ENCODE measurements around the gene EXD1.
"Not testable (repeated sequence)": the region's sequence is repeated elsewhere in the genome, so short reads cannot be mapped to it uniquely, and the experiment has no call there.

The EXD1 gene

DNA sequence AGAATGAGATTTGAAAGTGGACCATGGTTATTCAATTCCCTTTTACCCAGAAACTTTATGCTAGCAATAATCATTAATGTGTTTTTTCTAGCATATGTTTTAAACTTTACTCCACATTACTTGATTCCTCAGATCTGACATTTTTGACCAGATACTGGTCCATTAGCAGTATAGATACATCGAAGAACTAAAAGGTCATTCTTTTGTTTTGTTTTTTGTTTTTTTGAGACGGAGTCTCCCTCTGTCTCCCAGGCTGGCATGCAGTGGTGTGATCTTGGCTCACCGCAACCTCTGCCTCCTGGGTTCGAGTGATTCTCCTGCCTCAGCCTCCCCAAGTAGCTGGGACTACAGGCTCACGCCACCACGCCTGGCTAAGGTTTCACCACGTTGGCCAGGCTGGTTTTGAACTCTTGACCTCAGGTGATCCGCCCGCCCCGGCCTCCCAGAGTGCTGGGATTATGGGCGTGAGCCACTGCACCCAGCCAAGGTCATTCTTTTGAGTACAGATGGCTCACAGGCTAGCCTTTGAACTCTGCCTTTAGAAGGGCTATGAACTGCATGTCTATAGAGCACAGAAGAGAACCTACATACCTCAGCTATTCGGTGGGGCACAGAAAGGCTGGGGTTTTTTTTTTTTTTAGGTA is 29.1 kb upstream of the EXD1 start:
- DNase-seq (ENCODE audit: extremely low read depth, low read depth): no peak
- TF ChIP-seq, protein P1, sequence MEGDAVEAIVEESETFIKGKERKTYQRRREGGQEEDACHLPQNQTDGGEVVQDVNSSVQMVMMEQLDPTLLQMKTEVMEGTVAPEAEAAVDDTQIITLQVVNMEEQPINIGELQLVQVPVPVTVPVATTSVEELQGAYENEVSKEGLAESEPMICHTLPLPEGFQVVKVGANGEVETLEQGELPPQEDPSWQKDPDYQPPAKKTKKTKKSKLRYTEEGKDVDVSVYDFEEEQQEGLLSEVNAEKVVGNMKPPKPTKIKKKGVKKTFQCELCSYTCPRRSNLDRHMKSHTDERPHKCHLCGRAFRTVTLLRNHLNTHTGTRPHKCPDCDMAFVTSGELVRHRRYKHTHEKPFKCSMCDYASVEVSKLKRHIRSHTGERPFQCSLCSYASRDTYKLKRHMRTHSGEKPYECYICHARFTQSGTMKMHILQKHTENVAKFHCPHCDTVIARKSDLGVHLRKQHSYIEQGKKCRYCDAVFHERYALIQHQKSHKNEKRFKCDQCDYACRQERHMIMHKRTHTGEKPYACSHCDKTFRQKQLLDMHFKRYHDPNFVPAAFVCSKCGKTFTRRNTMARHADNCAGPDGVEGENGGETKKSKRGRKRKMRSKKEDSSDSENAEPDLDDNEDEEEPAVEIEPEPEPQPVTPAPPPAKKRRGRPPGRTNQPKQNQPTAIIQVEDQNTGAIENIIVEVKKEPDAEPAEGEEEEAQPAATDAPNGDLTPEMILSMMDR (IDR thresholded peaks at IDR 0.05; ENCODE audit: low read depth, low read length): no peak

DNA sequence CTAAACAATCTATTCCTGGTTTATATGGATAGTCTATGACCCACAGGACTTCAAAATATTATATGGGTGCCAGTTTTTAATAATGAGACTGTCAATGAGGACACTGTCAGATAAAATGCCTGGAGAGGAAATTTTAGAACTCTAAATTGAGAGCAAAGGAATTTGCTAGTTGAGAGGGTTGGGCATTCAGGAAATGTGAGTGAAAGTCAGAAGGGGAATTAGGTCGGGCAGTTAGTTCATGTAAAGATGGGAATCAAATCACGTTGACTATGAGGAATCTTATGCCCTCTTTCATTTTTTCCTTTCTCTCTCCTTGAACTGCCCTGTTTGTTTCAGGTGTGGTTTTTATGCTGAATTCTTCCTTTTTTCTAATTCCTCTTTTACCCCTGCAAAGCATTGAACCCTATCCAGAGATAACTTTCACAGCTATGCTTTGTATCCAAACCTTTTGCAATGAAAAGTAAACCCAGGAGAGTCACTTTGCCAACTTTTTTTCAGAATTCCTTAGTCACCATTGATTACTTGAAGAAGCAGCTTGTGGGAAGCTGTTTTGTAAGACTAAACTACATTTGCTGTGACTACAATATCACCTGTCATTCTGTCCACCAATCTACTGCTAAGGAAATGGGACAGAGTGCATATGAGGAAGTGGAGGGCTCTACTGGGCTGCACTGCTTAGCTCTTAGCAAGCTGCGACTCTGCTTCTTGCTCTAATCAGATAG is 28.4 kb upstream of the EXD1 start:
- DNase-seq (ENCODE audit: extremely low read depth, low read depth): peak; percentile 8
- TF ChIP-seq, protein P1 (IDR thresholded peaks at IDR 0.05; ENCODE audit: low read depth, low read length): no peak

DNA sequence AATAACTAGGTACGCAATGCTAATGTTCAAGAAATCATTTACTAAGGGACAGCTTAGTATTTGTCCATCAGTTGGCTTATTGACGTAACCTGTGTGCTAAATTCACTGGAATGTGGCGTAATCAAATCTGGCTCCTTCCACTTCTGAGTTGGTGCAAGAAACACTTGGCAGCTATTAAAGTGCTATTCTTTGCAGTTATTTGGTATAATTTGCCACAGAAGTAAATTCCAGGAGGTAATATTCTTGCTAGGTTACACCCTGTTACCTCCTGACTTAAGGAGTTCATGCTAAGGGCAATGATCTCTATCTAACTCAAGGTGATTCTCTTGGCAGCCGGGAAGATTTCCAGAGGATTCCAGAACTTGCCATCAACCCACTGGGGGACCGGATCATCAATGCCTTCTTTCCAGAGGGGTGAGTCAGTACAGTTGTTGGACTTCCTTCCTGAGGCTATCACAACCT is 26.1 kb upstream of the EXD1 start:
- TF ChIP-seq, protein P1 (IDR thresholded peaks at IDR 0.05; ENCODE audit: low read depth, low read length): no peak
- no peak for DNase-seq (ENCODE audit: extremely low read depth, low read depth)

DNA sequence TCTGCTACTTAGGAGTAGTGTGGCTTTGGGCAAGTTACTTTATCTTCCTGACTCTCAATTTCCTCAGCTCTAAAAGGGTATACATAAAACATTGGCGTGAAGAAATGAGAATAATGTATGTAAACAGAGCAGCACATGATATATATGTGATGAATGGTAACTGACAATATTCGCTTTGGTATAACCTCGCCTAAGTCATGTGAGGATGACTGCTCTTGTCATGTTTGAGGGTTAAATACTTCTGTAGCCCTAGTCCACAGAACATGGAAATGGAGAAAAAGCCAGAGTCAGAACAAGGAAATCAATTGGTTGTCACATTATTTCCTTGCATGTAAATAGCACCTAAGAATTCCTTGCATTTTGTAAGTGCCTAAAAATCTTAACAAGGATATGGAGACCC is 25.5 kb upstream of the EXD1 start:
- no peak for DNase-seq (ENCODE audit: extremely low read depth, low read depth)
- TF ChIP-seq, protein P1 (IDR thresholded peaks at IDR 0.05; ENCODE audit: low read depth, low read length): no peak

DNA sequence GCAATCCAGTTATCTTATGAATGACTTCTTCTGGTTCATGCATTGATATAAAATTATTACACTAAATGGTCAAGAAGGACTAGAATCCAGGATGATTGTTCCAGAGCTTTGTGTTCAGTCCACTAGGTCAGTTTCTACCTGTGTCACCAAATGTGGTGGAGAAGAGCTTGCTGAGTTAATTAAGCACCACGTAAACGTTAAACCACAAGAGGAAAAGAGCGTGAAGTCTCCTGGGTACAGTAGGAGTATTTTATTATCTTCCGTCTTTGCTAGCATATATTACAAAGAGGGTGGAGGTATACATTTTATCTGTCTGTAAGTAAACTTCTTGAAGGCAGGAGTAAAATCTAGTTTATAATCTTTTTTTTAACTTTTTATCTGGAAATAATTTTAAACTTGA is 24.0 kb upstream of the EXD1 start:
- TF ChIP-seq, protein P1 (IDR thresholded peaks at IDR 0.05; ENCODE audit: low read depth, low read length): no peak

DNA sequence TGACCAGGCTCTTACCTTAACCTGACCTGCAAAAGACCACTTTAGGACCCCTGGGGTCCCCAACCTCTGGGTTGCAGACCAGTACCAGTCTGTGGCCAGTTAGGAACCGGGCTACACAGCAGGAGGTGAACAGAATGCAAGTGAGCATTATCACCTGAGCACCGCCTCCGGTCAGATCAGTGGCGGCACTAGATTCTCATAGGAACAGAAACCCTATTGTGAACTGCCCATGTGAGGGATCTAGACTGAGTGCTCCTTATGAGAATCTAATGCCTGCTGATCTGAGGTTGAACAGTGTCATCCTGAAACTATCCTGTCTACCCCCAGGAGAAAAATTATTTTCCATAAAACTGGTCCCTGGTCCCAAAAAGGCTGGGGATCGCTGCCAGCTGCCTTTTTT is 20.9 kb upstream of the EXD1 start:
- TF ChIP-seq, protein P1 (IDR thresholded peaks at IDR 0.05; ENCODE audit: low read depth, low read length): no peak

More for the DNA sequence above, 24.0 kb upstream of the EXD1 start:
- DNase-seq (ENCODE audit: extremely low read depth, low read depth): no peak

DNA sequence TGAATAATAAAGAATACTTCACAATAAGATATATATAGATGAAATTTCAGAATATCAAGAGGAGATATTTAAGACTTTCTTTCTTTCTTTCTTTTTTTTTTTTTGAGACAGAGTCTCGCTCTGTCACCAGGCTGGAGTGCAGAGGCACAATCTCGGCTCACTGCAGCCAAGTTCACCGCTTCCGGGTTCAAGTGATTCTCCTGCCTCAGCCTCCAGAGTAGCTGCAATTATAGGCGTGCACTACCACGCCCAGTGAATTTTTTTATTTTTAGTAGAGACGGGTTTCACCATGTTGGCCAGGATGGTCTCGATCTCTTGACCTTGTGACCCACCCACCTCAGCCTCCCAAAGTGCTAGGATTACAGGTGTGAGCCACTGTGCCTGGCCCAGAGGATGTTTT is 20.2 kb upstream of the EXD1 start:
- not testable (repeated sequence) for DNase-seq (ENCODE audit: extremely low read depth, low read depth)

More for the DNA sequence above, 20.9 kb upstream of the EXD1 start:
- DNase-seq (ENCODE audit: extremely low read depth, low read depth): no peak

Data from AG09319 (cell line).